A673 (cell line): ENCODE measurements around the gene GRK1. TPM values are rescaled to one million over a fixed set of nuclear protein-coding genes. Genes with fewer than 3 reads are reported as not detected.

ENCODE experiments used
- BruUV-seq: library from RNA; stranded (reverse); fragments of 400-500 nt; replicated peaks from 2 replicates; lab custom pipeline; 2021; lab: Mats Ljungman, UMichigan
- CTCF ChIA-PET: fragments of 300-600 bp; sonication (Branson Sonifier 250); formaldehyde crosslinking; loops from one replicate; lab custom pipeline; 2022; ENCODE audit warnings: antibody characterized with exemption; lab: Charles Lee
- POLR2A ChIA-PET: fragments of 300-600 bp; sonication (Branson Sonifier 250); formaldehyde crosslinking; loops from one replicate; lab custom pipeline; 2022; ENCODE audit warnings: antibody characterized with exemption; ENCODE audit not compliant: low non-redundant PET; lab: Charles Lee
- DNase-seq: peaks from one replicate; pipeline ENCODE4 v3.0.0-alpha.2; 2015; ENCODE audit warnings: low spot score
- H3K27ac ChIP-seq: fragments of 200-600 bp; sonication (generic); 2 replicates; pipeline ENCODE4 v1.5.1; 2016; ENCODE audit warnings: mixed run types, low read depth, mild to moderate bottlenecking, mixed read lengths, antibody characterized with exemption, low read length; ENCODE audit not compliant: poor library complexity, severe bottlenecking
- H3K27me3 ChIP-seq: fragments of 200-600 bp; sonication (generic); replicated peaks from 2 replicates; pipeline ENCODE4 v1.6.1; 2017; ENCODE audit warnings: mixed run types, low read depth, mild to moderate bottlenecking, mixed read lengths, antibody characterized with exemption, low read length; ENCODE audit not compliant: insufficient read depth, poor library complexity
- H3K36me3 ChIP-seq: fragments of 200-600 bp; sonication (generic); 2 replicates; pipeline ENCODE4 v1.6.1; 2016; ENCODE audit warnings: mixed run types, mild to moderate bottlenecking, mixed read lengths, antibody characterized with exemption, low read length; ENCODE audit not compliant: insufficient read depth, poor library complexity, severe bottlenecking
- H3K4me1 ChIP-seq: fragments of 200-600 bp; sonication (generic); 2 replicates; pipeline ENCODE4 v1.6.1; 2017; ENCODE audit warnings: mixed run types, mild to moderate bottlenecking, mixed read lengths, antibody characterized with exemption, low read length; ENCODE audit not compliant: insufficient read depth, poor library complexity, severe bottlenecking
- H3K4me3 ChIP-seq: fragments of 200-600 bp; sonication (generic); 2 replicates; pipeline ENCODE4 v1.5.1; 2016; ENCODE audit warnings: low read depth, mixed run types, mild to moderate bottlenecking, mixed read lengths, low read length; ENCODE audit not compliant: poor library complexity, severe bottlenecking
- H3K9me3 ChIP-seq: fragments of 200-600 bp; sonication (generic); 2 replicates; pipeline ENCODE4 v1.6.1; 2016; ENCODE audit warnings: mixed run types, low read depth, mild to moderate bottlenecking, mixed read lengths, antibody characterized with exemption, low read length; ENCODE audit not compliant: poor library complexity, severe bottlenecking
- EZH2 ChIP-seq: fragments of 200-600 bp; sonication (generic); IDR thresholded peaks from 2 replicates; pipeline ENCODE4 v1.6.1; 2017; ENCODE audit warnings: borderline replicate concordance, low read depth, mild to moderate bottlenecking, mixed read lengths, antibody characterized with exemption, low read length; ENCODE audit not compliant: poor library complexity, severe bottlenecking
- intact Hi-C: fragments of 100-400 bp; cut with micrococcal nuclease; formaldehyde crosslinking; loops from one replicate; pipeline ENCODE4 v1.10.0; 2022; ENCODE audit not compliant: unreplicated experiment
- total RNA-seq: library from RNA; stranded (reverse); gene quantifications from 2 replicates; pipeline ENCODE4 v1.2.3, GENCODE V29; 2021
- TF ChIP-seq, protein P1 (sequence below): fragments of 300-800, 200-600 bp; sonication (generic); conservative IDR thresholded peaks from 2 replicates; pipeline ENCODE4 v1.5.1; 2017; ENCODE audit warnings: low read depth, mild to moderate bottlenecking, antibody characterized with exemption, low read length, moderate library complexity, mixed read lengths

Gene GRK1
- total RNA-seq, 1 experiment from 2014 or later = not detected

DNA sequence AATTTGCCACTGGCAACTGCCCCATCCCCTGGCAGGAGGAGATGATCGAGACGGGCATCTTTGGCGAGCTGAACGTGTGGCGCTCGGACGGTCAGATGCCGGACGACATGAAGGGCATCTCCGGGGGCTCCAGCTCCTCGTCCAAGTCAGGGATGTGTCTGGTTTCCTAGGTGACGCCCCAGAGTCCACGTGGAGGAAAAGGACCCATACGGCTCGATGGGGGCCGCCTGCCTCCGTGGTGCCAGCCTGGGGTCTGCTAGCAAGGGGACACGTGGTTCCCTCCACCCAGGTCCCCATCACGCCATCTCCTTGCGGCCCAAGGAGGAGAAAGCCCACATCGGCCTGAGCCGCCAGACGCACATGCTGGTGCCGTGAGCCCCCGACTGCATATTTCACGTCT is 68.2 kb downstream of the GRK1 start:
- TF ChIP-seq, protein P1, sequence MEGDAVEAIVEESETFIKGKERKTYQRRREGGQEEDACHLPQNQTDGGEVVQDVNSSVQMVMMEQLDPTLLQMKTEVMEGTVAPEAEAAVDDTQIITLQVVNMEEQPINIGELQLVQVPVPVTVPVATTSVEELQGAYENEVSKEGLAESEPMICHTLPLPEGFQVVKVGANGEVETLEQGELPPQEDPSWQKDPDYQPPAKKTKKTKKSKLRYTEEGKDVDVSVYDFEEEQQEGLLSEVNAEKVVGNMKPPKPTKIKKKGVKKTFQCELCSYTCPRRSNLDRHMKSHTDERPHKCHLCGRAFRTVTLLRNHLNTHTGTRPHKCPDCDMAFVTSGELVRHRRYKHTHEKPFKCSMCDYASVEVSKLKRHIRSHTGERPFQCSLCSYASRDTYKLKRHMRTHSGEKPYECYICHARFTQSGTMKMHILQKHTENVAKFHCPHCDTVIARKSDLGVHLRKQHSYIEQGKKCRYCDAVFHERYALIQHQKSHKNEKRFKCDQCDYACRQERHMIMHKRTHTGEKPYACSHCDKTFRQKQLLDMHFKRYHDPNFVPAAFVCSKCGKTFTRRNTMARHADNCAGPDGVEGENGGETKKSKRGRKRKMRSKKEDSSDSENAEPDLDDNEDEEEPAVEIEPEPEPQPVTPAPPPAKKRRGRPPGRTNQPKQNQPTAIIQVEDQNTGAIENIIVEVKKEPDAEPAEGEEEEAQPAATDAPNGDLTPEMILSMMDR = no peak
- TF ChIP-seq EZH2 = no peak
- POLR2A ChIA-PET = no interaction called here
- Histone ChIP-seq H3K36me3 (no peaks in the 10 kb centered on the region), H3K27ac (no peak overlapping the region), H3K4me1 (no peaks in the 10 kb centered on the region), H3K4me3 (no peak overlapping the region), H3K27me3 (peaks cover 8% of the 10 kb centered on the region), H3K9me3 (no peaks in the 10 kb centered on the region)
- intact Hi-C loops = no loop called here
- BruUV-seq = no TSS peak
- CTCF ChIA-PET = no interaction called here
- no peak for DNase-seq

DNA sequence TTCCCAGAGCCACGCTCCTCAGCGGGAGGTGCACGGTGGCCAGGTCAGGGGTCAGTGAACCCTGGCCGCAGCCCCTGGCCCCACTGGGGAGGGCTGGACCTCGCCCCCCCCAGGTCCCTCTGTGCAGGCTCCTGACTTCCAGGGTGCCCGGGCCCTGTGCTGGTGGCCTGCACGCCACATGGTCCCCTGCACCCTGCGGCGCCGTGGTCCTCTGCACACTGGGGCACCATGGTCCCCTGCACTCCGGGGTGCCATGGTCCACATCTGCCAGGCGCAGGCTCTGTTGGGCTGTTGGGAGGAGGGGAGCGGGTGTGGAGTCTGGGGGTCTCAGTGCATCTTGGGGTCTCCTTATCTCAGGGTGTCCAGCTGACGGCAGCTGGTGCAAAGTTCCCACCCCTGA is 68.7 kb downstream of the GRK1 start:
- CTCF ChIA-PET = no interaction called here
- H3K27ac ChIP-seq = no peak overlapping the region
- H3K4me1 ChIP-seq = no peaks in the 10 kb centered on the region
- BruUV-seq = no TSS peak
- no peak overlapping the region for H3K4me3 ChIP-seq
- POLR2A ChIA-PET = no interaction called here
- H3K36me3 ChIP-seq = no peaks in the 10 kb centered on the region
- DNase-seq = no peak
- no peaks in the 10 kb centered on the region for H3K9me3 ChIP-seq
- TF ChIP-seq, protein P1 = no peak
- no peak for TF ChIP-seq EZH2
- H3K27me3 ChIP-seq = peaks cover 3% of the 10 kb centered on the region
- intact Hi-C loops = no loop called here

DNA sequence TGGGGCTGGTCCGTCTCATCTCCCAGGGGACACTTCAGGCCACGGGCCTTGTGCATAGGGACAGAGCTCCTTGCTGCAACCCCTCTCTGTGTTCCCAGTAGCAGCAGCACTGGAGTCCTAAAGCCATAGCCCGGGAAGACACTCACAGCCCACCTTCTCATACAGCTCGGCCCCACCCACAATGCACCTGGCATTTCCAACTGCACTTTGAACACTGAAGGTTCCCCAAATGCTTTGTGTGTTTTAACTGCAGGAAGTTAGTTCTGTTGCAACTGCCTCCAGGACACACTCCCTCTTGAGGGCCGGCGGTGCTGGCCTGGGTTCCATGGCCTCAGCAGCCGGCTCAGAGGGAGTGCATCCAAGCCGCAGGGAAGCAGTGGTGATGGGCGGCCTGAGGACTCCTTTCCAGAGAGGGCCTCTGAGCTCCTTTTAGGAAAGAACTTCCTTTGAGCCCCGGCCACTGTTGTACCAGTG is 69.3 kb downstream of the GRK1 start:
- H3K36me3 ChIP-seq = no peaks in the 10 kb centered on the region
- ChIA-PET CTCF (no interaction called here), POLR2A (no interaction called here)
- no peak for DNase-seq
- no peaks in the 10 kb centered on the region for H3K9me3 ChIP-seq
- no TSS peak for BruUV-seq
- no peaks in the 10 kb centered on the region for H3K27me3 ChIP-seq
- H3K4me3 ChIP-seq = no peak overlapping the region
- no peaks in the 10 kb centered on the region for H3K4me1 ChIP-seq
- intact Hi-C loops = no loop called here
- TF ChIP-seq, protein P1 = no peak
- TF ChIP-seq EZH2 = no peak
- H3K27ac ChIP-seq = no peak overlapping the region
